ENCODE measurements around the gene FIBP. TPM values are rescaled to one million over a fixed set of nuclear protein-coding genes. Genes with fewer than 3 reads are reported as not detected.

FIBP gene
- polyA plus RNA-seq, 4 donors: 57.6 to 131 (median 86.9) TPM

GRCh38 chr11:65918211-65919140 lies 30.2 kb upstream of the FIBP start, which contains the start of gene C11orf68:
C11orf68 (minus strand) TSS chr11:65919062; CDS start chr11:65919031, 31 bp downstream.
- 4 to 9% (median 5%) methylated on average over 28 to 77 of the region's 77 CpGs for WGBS, 3 donors
- Histone ChIP-seq H3K27ac (ENCODE audit: low read depth in 1 of 3, low read length in 2 of 3) (peak within 1 kb of the TSS; percentile 53 to 89 (median 82)), H3K4me1 (ENCODE audit: control insufficient read depth in 3 of 3, insufficient read depth in 2 of 3, low read depth in 1 of 3, low read length in 2 of 3) (peaks cover 3 to 22% (median 21%) of the 10 kb centered on the region in 3 donors), H3K36me3 (ENCODE audit: control insufficient read depth in 3 of 3, insufficient read depth in 2 of 3, low read depth in 1 of 3, low read length in 3 of 3) (peaks cover 0 to 44% (median 3%) of the 10 kb centered on the region in 3 donors), H3K9me3 (ENCODE audit: control insufficient read depth in 2 of 2, insufficient read depth in 1 of 2, low read depth in 1 of 2, low read length in 1 of 2) (no peaks in the 10 kb centered on the region), H3K4me3 (ENCODE audit: low read depth in 1 of 3, low read length in 3 of 3) (peak within 1 kb of the TSS; percentile 78 to 97 (median 90)), H3K27me3 (ENCODE audit: control insufficient read depth in 3 of 3, insufficient read depth in 3 of 3, low read length in 3 of 3) (no peaks in the 10 kb centered on the region)
- peak in 1 of 2 donors; percentile 52 for DNase-seq
- no peak for FAIRE-seq

GRCh38 chr11:65917434-65918210 lies 29.4 kb upstream of the FIBP start:
- H3K4me3 ChIP-seq (ENCODE audit: low read depth in 1 of 3, low read length in 3 of 3): peak overlapping the region in 2 of 3 donors; percentile 82 to 97
- 83 to 87% (median 83%) methylated on average over 32 to 35 of the region's 35 CpGs for WGBS, 3 donors
- no peaks in the 10 kb centered on the region for H3K9me3 ChIP-seq (ENCODE audit: control insufficient read depth in 2 of 2, insufficient read depth in 1 of 2, low read depth in 1 of 2, low read length in 1 of 2)
- no peaks in the 10 kb centered on the region for H3K27me3 ChIP-seq (ENCODE audit: control insufficient read depth in 3 of 3, insufficient read depth in 3 of 3, low read length in 3 of 3)
- DNase-seq: no peak
- no peak for FAIRE-seq
- H3K4me1 ChIP-seq (ENCODE audit: control insufficient read depth in 3 of 3, insufficient read depth in 2 of 3, low read depth in 1 of 3, low read length in 2 of 3): peaks cover 3 to 22% (median 21%) of the 10 kb centered on the region in 3 donors
- H3K36me3 ChIP-seq (ENCODE audit: control insufficient read depth in 3 of 3, insufficient read depth in 2 of 3, low read depth in 1 of 3, low read length in 3 of 3): peaks cover 0 to 38% (median 3%) of the 10 kb centered on the region in 3 donors
- H3K27ac ChIP-seq (ENCODE audit: low read depth in 1 of 3, low read length in 2 of 3): peak overlapping the region in 1 of 3 donors; percentile 89

GRCh38 chr11:65917077-65917433 lies 28.8 kb upstream of the FIBP start:
- H3K4me1 ChIP-seq (ENCODE audit: control insufficient read depth in 3 of 3, insufficient read depth in 2 of 3, low read depth in 1 of 3, low read length in 2 of 3): peaks cover 3 to 22% (median 21%) of the 10 kb centered on the region in 3 donors
- DNase-seq (no peak), FAIRE-seq (no peak)
- peak overlapping the region in 1 of 3 donors; percentile 5 for H3K27ac ChIP-seq (ENCODE audit: low read depth in 1 of 3, low read length in 2 of 3)
- H3K36me3 ChIP-seq (ENCODE audit: control insufficient read depth in 3 of 3, insufficient read depth in 2 of 3, low read depth in 1 of 3, low read length in 3 of 3): peaks cover 0 to 34% (median 2%) of the 10 kb centered on the region in 3 donors
- no peaks in the 10 kb centered on the region for H3K9me3 ChIP-seq (ENCODE audit: control insufficient read depth in 2 of 2, insufficient read depth in 1 of 2, low read depth in 1 of 2, low read length in 1 of 2)
- H3K4me3 ChIP-seq (ENCODE audit: low read depth in 1 of 3, low read length in 3 of 3): no peak overlapping the region
- WGBS, 3 donors: 94 to 98% (median 97%) methylated on average over 3 of the region's 3 CpGs
- no peaks in the 10 kb centered on the region for H3K27me3 ChIP-seq (ENCODE audit: control insufficient read depth in 3 of 3, insufficient read depth in 3 of 3, low read length in 3 of 3)

- Histone ChIP-seq H3K4me3 (ENCODE audit: low read depth in 1 of 3, low read length in 3 of 3) (no peak overlapping the region), H3K9me3 (ENCODE audit: control insufficient read depth in 2 of 2, insufficient read depth in 1 of 2, low read depth in 1 of 2, low read length in 1 of 2) (no peaks in the 10 kb centered on the region), H3K4me1 (ENCODE audit: control insufficient read depth in 3 of 3, insufficient read depth in 2 of 3, low read depth in 1 of 3, low read length in 2 of 3) (peaks cover 3 to 24% (median 21%) of the 10 kb centered on the region in 3 donors), H3K27ac (ENCODE audit: low read depth in 1 of 3, low read length in 2 of 3) (peak overlapping the region in 1 of 3 donors; percentile 72), H3K27me3 (ENCODE audit: control insufficient read depth in 3 of 3, insufficient read depth in 3 of 3, low read length in 3 of 3) (peaks cover 0 to 3% (median 0%) of the 10 kb centered on the region in 3 donors), H3K36me3 (ENCODE audit: control insufficient read depth in 3 of 3, insufficient read depth in 2 of 3, low read depth in 1 of 3, low read length in 3 of 3) (peaks cover 0 to 28% (median 0%) of the 10 kb centered on the region in 3 donors)
- DNase-seq: no peak
- FAIRE-seq: no peak
- 59 to 72% (median 66%) methylated on average over 7 of the region's 7 CpGs for whole genome bisulfite sequencing, 3 donors
These were observed 28.1 kb upstream of the FIBP start for GRCh38 chr11:65916391-65916790.

GRCh38 chr11:65915821-65916251 lies 27.6 kb upstream of the FIBP start:
- no peak overlapping the region for H3K4me3 ChIP-seq (ENCODE audit: low read depth in 1 of 3, low read length in 3 of 3)
- FAIRE-seq (no peak), DNase-seq (no peak)
- H3K9me3 ChIP-seq (ENCODE audit: control insufficient read depth in 2 of 2, insufficient read depth in 1 of 2, low read depth in 1 of 2, low read length in 1 of 2): no peaks in the 10 kb centered on the region
- peaks cover 0 to 3% (median 0%) of the 10 kb centered on the region in 3 donors for H3K27me3 ChIP-seq (ENCODE audit: control insufficient read depth in 3 of 3, insufficient read depth in 3 of 3, low read length in 3 of 3)
- 45 to 62% (median 53%) methylated on average over 13 of the region's 13 CpGs for WGBS, 3 donors
- H3K4me1 ChIP-seq (ENCODE audit: control insufficient read depth in 3 of 3, insufficient read depth in 2 of 3, low read depth in 1 of 3, low read length in 2 of 3): peaks cover 3 to 23% (median 21%) of the 10 kb centered on the region in 3 donors
- H3K36me3 ChIP-seq (ENCODE audit: control insufficient read depth in 3 of 3, insufficient read depth in 2 of 3, low read depth in 1 of 3, low read length in 3 of 3): peaks cover 0 to 22% (median 0%) of the 10 kb centered on the region in 3 donors
- peak overlapping the region in 1 of 3 donors; percentile 82 for H3K27ac ChIP-seq (ENCODE audit: low read depth in 1 of 3, low read length in 2 of 3)

GRCh38 chr11:65915101-65915820 lies 27.0 kb upstream of the FIBP start:
- Histone ChIP-seq H3K36me3 (ENCODE audit: control insufficient read depth in 3 of 3, insufficient read depth in 2 of 3, low read depth in 1 of 3, low read length in 3 of 3) (peaks cover 0 to 17% (median 0%) of the 10 kb centered on the region in 3 donors), H3K27me3 (ENCODE audit: control insufficient read depth in 3 of 3, insufficient read depth in 3 of 3, low read length in 3 of 3) (peaks cover 0 to 7% (median 0%) of the 10 kb centered on the region in 3 donors), H3K4me3 (ENCODE audit: low read depth in 1 of 3, low read length in 3 of 3) (no peak overlapping the region), H3K9me3 (ENCODE audit: control insufficient read depth in 2 of 2, insufficient read depth in 1 of 2, low read depth in 1 of 2, low read length in 1 of 2) (no peaks in the 10 kb centered on the region), H3K27ac (ENCODE audit: low read depth in 1 of 3, low read length in 2 of 3) (peak overlapping the region in 1 of 3 donors; percentile 82), H3K4me1 (ENCODE audit: control insufficient read depth in 3 of 3, insufficient read depth in 2 of 3, low read depth in 1 of 3, low read length in 2 of 3) (peaks cover 3 to 17% (median 16%) of the 10 kb centered on the region in 3 donors)
- WGBS, 3 donors: 60 to 72% (median 62%) methylated on average over 10 of the region's 10 CpGs
- no peak for FAIRE-seq
- DNase-seq: no peak

GRCh38 chr11:65912845-65913244 lies 24.6 kb upstream of the FIBP start:
- peaks cover 0 to 20% (median 0%) of the 10 kb centered on the region in 3 donors for H3K27me3 ChIP-seq (ENCODE audit: control insufficient read depth in 3 of 3, insufficient read depth in 3 of 3, low read length in 3 of 3)
- H3K4me3 ChIP-seq (ENCODE audit: low read depth in 1 of 3, low read length in 3 of 3): no peak overlapping the region
- peaks cover 0 to 15% (median 0%) of the 10 kb centered on the region in 3 donors for H3K36me3 ChIP-seq (ENCODE audit: control insufficient read depth in 3 of 3, insufficient read depth in 2 of 3, low read depth in 1 of 3, low read length in 3 of 3)
- H3K4me1 ChIP-seq (ENCODE audit: control insufficient read depth in 3 of 3, insufficient read depth in 2 of 3, low read depth in 1 of 3, low read length in 2 of 3): peaks cover 3 to 14% (median 10%) of the 10 kb centered on the region in 3 donors
- no peaks in the 10 kb centered on the region for H3K9me3 ChIP-seq (ENCODE audit: control insufficient read depth in 2 of 2, insufficient read depth in 1 of 2, low read depth in 1 of 2, low read length in 1 of 2)
- FAIRE-seq: no peak
- no peak for DNase-seq
- WGBS, 3 donors: 65 to 70% (median 67%) methylated on average over 4 of the region's 4 CpGs
- no peak overlapping the region for H3K27ac ChIP-seq (ENCODE audit: low read depth in 1 of 3, low read length in 2 of 3)
